H9 (cell line): ENCODE data around the gene GALNT2. TPM values are rescaled to one million over a fixed set of nuclear protein-coding genes. Genes with fewer than 3 reads are reported as not detected.
A peak's percentile ranks its signal among the peaks of the same experiment; 100 is the strongest.

ENCODE experiments used
- DNase-seq: peaks from one replicate; pipeline ENCODE4 v3.0.0-alpha.2; 2017
- H2AFZ ChIP-seq: one replicate; pipeline ENCODE4 v1.6.1; 2013; ENCODE audit warnings: mild to moderate bottlenecking, low read length, control low read depth, moderate library complexity
- H2AK5ac ChIP-seq: 2 replicates; pipeline ENCODE4 v1.6.1; 2013; ENCODE audit warnings: low read length, control low read depth, mixed read lengths; ENCODE audit not compliant: insufficient read length
- H2BK120ac ChIP-seq: one replicate; pipeline ENCODE4 v1.6.1; 2013; ENCODE audit warnings: low read depth, mild to moderate bottlenecking, low read length, control low read depth, inconsistent platforms; ENCODE audit not compliant: poor library complexity, severe bottlenecking
- H2BK12ac ChIP-seq: 2 replicates; pipeline ENCODE4 v1.6.1; 2013; ENCODE audit warnings: low read length, control low read depth, mixed read lengths, low read depth; ENCODE audit not compliant: insufficient read length
- H2BK15ac ChIP-seq: 2 replicates; pipeline ENCODE4 v1.6.1; 2013; ENCODE audit warnings: low read depth, low read length, control low read depth
- H2BK20ac ChIP-seq: one replicate; pipeline ENCODE4 v1.6.1; 2013; ENCODE audit warnings: low read depth, mild to moderate bottlenecking, low read length, control low read depth, inconsistent platforms; ENCODE audit not compliant: poor library complexity, severe bottlenecking
- H2BK5ac ChIP-seq: 2 replicates; pipeline ENCODE4 v1.6.1; 2013; ENCODE audit warnings: low read length, control low read depth, mixed read lengths; ENCODE audit not compliant: insufficient read length
- H3K14ac ChIP-seq: 2 replicates; pipeline ENCODE4 v1.6.1; 2013; ENCODE audit warnings: low read length, control low read depth; ENCODE audit not compliant: insufficient read depth
- H3K18ac ChIP-seq: 2 replicates; pipeline ENCODE4 v1.6.1; 2013; ENCODE audit warnings: low read depth, mild to moderate bottlenecking, mixed read lengths, low read length, control low read depth; ENCODE audit not compliant: insufficient read length
- H3K23ac ChIP-seq: 2 replicates; pipeline ENCODE4 v1.6.1; 2013; ENCODE audit warnings: low read length, control low read depth, mixed read lengths, low read depth; ENCODE audit not compliant: insufficient read length
- H3K23me2 ChIP-seq: 2 replicates; pipeline ENCODE4 v1.6.1; 2013; ENCODE audit warnings: low read depth, mild to moderate bottlenecking, mixed read lengths, low read length, control low read depth; ENCODE audit not compliant: insufficient read length, poor library complexity, severe bottlenecking
- H3K27ac ChIP-seq: 2 replicates; pipeline ENCODE4 v1.5.1; 2013; ENCODE audit warnings: low read length, control low read depth, mixed read lengths, low read depth; ENCODE audit not compliant: insufficient read length
- H3K27me3 ChIP-seq: 2 replicates; pipeline ENCODE4 v1.6.1; 2013; ENCODE audit warnings: low read length, control low read depth, inconsistent platforms; ENCODE audit not compliant: insufficient read depth
- H3K4ac ChIP-seq: 2 replicates; pipeline ENCODE4 v1.6.1; 2013; ENCODE audit warnings: low read depth, mild to moderate bottlenecking, control low read depth, inconsistent platforms, low read length, moderate library complexity
- H3K4me1 ChIP-seq: 2 replicates; pipeline ENCODE4 v1.6.1; 2013; ENCODE audit warnings: low read length, control low read depth, inconsistent platforms; ENCODE audit not compliant: insufficient read depth
- H3K4me2 ChIP-seq: 2 replicates; pipeline ENCODE4 v1.6.1; 2013; ENCODE audit warnings: low read length, control low read depth, mixed read lengths; ENCODE audit not compliant: insufficient read length, insufficient read depth
- H3K56ac ChIP-seq: 2 replicates; pipeline ENCODE4 v1.6.1; 2013; ENCODE audit warnings: low read depth, mild to moderate bottlenecking, mixed read lengths, low read length, control low read depth; ENCODE audit not compliant: insufficient read length
- H3K79me1 ChIP-seq: 2 replicates; pipeline ENCODE4 v1.6.1; 2013; ENCODE audit warnings: low read depth, mild to moderate bottlenecking, moderate library complexity, low read length, control low read depth, inconsistent platforms; ENCODE audit not compliant: insufficient read depth, poor library complexity, severe bottlenecking
- H3K79me2 ChIP-seq: 2 replicates; pipeline ENCODE4 v1.6.1; 2013; ENCODE audit warnings: low read length, control low read depth, inconsistent platforms; ENCODE audit not compliant: insufficient read depth
- H3K9ac ChIP-seq: 2 replicates; pipeline ENCODE4 v1.6.1; 2013; ENCODE audit warnings: low read length, control low read depth, mixed read lengths; ENCODE audit not compliant: insufficient read length; ENCODE audit errors: extremely low read depth
- H3K9me3 ChIP-seq: one replicate; pipeline ENCODE4 v1.6.1; 2013; ENCODE audit warnings: low read depth, low read length, inconsistent platforms; ENCODE audit not compliant: control insufficient read depth
- H3T11ph ChIP-seq: one replicate; pipeline ENCODE4 v1.6.1; 2013; ENCODE audit warnings: mild to moderate bottlenecking, low read length, control low read depth, inconsistent platforms
- H4K20me1 ChIP-seq: one replicate; pipeline ENCODE4 v1.6.1; 2013; ENCODE audit not compliant: control insufficient read depth, insufficient read length, insufficient read depth
- H4K5ac ChIP-seq: 2 replicates; pipeline ENCODE4 v1.6.1; 2013; ENCODE audit warnings: low read depth, mild to moderate bottlenecking, mixed read lengths, low read length, control low read depth; ENCODE audit not compliant: insufficient read length
- H4K8ac ChIP-seq: replicated peaks from 2 replicates; pipeline ENCODE4 v1.6.1; 2013; ENCODE audit warnings: low read length, control low read depth, mixed read lengths, low read depth; ENCODE audit not compliant: insufficient read length
- H4K91ac ChIP-seq: 2 replicates; pipeline ENCODE4 v1.6.1; 2013; ENCODE audit warnings: low read depth, mild to moderate bottlenecking, moderate library complexity, mixed read lengths, low read length, control low read depth; ENCODE audit not compliant: insufficient read length
- H3K27ac Mint-ChIP-seq, 3 experiments: 2 replicates in 2 of 3; 3 replicates in 1 of 3; pipeline ENCODE4 v1.8.0; 2020 to 2021; ENCODE audit warnings: mixed read lengths in 3 of 3, mild to moderate bottlenecking in 1 of 3, moderate library complexity in 1 of 3
- H3K27me3 Mint-ChIP-seq: 2 replicates; pipeline ENCODE4 v1.8.0; 2021; ENCODE audit warnings: low read depth, mild to moderate bottlenecking, moderate library complexity, mixed read lengths
- H3K36me3 Mint-ChIP-seq, 3 experiments: 2 replicates in 2 of 3; 3 replicates in 1 of 3; pipeline ENCODE4 v1.8.0; 2020 to 2021; ENCODE audit warnings: low read depth in 3 of 3, mixed read lengths in 3 of 3; ENCODE audit not compliant: insufficient read depth in 1 of 3
- H3K4me1 Mint-ChIP-seq, 2 experiments: 2 replicates each; pipeline ENCODE4 v1.8.0; 2020; ENCODE audit warnings: mixed read lengths in 2 of 2
- H3K4me3 Mint-ChIP-seq, 2 experiments: 2 replicates in 1 of 2; 3 replicates in 1 of 2; pipeline ENCODE4 v1.8.0; 2020 to 2021; ENCODE audit warnings: mild to moderate bottlenecking in 2 of 2, mixed read lengths in 2 of 2, moderate library complexity in 1 of 2
- H3K9me3 Mint-ChIP-seq, 2 experiments: 2 replicates in 1 of 2; 3 replicates in 1 of 2; pipeline ENCODE4 v1.8.0; 2020; ENCODE audit warnings: mild to moderate bottlenecking in 2 of 2, mixed read lengths in 2 of 2, moderate library complexity in 1 of 2
- CTCF ChIP-seq: fragments of 200-600 bp; sonication (generic); conservative IDR thresholded peaks from 3 replicates; pipeline ENCODE4 v1.8.0; 2021; ENCODE audit warnings: antibody characterized with exemption, mild to moderate bottlenecking
- WGBS: extraction: QIAGEN DNeasy Blood & Tissue Kit; methylation state at CpG from one replicate; pipeline ENCODE4 v1.1.7; 2013; ENCODE audit warnings: missing lambda C conversion rate, low lambda C conversion rate, mixed read lengths; ENCODE audit not compliant: insufficient read length; ENCODE audit errors: extremely low coverage; 5-methylcytosine and 5-hydroxymethylcytosine counted together
- total RNA-seq: library from RNA; stranded (reverse); gene quantifications from 2 replicates; pipeline ENCODE4 v1.2.1, GENCODE V29; 2021

Gene GALNT2
- total RNA-seq, 1 experiment from 2014 or later = 57.6 TPM

- no peak overlapping the region for H2BK15ac ChIP-seq
- no peaks in the 10 kb centered on the region for H3K27me3 ChIP-seq
- H3K9me3 Mint-ChIP-seq = no peaks in the 10 kb centered on the region
- peaks cover 20% of the 10 kb centered on the region; the same call in 1 of the 2 replicates for H3K4me1 ChIP-seq
- H2BK20ac ChIP-seq = no peak overlapping the region
- no peaks in the 10 kb centered on the region for H4K20me1 ChIP-seq
- no peak overlapping the region for H2BK5ac ChIP-seq
- H3K23ac ChIP-seq = no peak overlapping the region
- peaks cover 53 to 69% of the 10 kb centered on the region in 2 experiments for H3K4me1 Mint-ChIP-seq
- peaks cover 17% of the 10 kb centered on the region; the same call in 1 of the 2 replicates for H3K79me2 ChIP-seq
- no peaks in the 10 kb centered on the region for H3K9me3 ChIP-seq
- no peak overlapping the region for H2AK5ac ChIP-seq
- H3K14ac ChIP-seq = no peak overlapping the region
- no peaks in the 10 kb centered on the region for H3K23me2 ChIP-seq
- no peak overlapping the region for H3T11ph ChIP-seq
- H3K9ac ChIP-seq = no peak overlapping the region
- H3K18ac ChIP-seq = no peak overlapping the region
- no CpG with 5 or more reads among the region's 11 CpGs for WGBS
- H3K4me2 ChIP-seq = no peak overlapping the region
- peaks cover 5 to 16% (median 7%) of the 10 kb centered on the region in 3 experiments; a peak in 5 of 7 replicates for H3K36me3 Mint-ChIP-seq
- TF ChIP-seq CTCF = no peak
- H3K27ac Mint-ChIP-seq = peak overlapping the region in 2 of 3 experiments; percentile 42 to 49; a peak in 3 of 7 replicates
- H3K4me3 Mint-ChIP-seq = peak overlapping the region in 1 of 2 experiments; percentile 15; a peak in 1 of 5 replicates
- H4K91ac ChIP-seq = no peak overlapping the region
- no peak overlapping the region for H3K27ac ChIP-seq
- H3K79me1 ChIP-seq = no peaks in the 10 kb centered on the region
- H3K4ac ChIP-seq = no peak overlapping the region
- no peak overlapping the region for H2AFZ ChIP-seq
- H2BK120ac ChIP-seq = no peak overlapping the region
- no peak overlapping the region for H2BK12ac ChIP-seq
- H4K8ac ChIP-seq = no peak overlapping the region
- no peak overlapping the region for H4K5ac ChIP-seq
- H3K27me3 Mint-ChIP-seq = no peaks in the 10 kb centered on the region
- no peak for DNase-seq
- no peak overlapping the region for H3K56ac ChIP-seq
These were observed 43.0 kb downstream of the GALNT2 start for GRCh38 chr1:230109895-230110667.
